HG02678 (cell line): ENCODE results near the gene KCNQ2.

Experiments used
- ATAC-seq: cut with Tn5 transposase; IDR thresholded peaks from one replicate; pipeline ENCODE4 v1.9.1; 2021; ENCODE audit warnings: mild to moderate bottlenecking, moderate library complexity; ENCODE audit not compliant: unreplicated experiment

Gene KCNQ2

DNA sequence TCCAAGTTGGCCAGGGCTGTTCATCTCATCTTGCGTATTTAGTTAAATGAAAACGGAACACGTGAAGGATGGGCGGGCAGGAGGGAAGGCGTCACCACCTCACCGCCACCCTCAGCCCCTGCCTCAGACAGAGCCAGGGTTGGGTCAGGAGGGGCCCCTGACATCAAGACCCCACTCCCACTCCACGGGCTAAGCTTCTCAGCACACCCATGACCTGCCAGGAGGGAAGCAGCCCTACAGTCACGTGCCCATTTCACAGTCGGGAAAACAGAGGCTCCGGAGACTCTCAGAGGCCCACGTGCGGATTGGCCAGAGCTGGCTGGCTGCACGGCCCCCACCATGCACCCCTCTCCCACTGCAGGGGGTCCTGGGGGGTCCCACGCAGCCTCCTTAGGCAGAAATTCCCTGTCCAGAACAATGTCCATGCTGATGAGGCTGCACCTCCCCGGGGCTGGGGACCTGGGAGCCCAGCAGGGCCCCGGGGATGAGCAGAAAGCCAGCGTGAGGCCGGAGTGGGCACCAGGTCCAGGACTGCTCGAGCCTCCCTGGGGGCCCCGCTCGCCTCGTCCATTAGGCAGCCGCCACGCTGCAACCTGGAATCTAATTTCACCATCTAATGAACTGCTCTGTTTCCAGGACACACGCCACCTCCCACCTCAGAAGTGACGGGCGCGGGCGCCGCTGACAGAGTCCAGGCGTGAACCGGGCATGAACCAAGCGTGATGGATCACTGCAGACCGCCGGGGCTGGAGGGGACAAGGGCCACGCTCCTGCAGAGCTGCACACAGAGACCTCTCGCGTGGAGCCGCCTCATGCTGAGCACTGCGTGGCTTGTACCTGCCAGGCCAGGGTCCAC, 15.8 kb downstream of the KCNQ2 start:
- no peak for ATAC-seq

DNA sequence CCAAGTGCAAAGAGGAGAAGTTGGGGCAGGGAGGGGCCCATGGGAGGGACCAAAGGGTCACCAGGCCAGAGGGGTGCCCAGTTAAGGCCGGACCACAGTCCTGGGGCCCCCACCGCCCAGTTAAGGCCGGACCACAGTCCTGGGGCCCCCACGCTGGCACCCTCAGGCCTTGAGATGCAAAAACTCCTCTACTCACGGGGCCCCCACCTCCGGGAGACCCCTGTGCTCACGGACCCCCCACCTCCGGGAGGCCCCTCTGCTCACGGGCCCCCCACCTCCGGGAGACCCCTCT, 16.9 kb downstream of the KCNQ2 start:
- no peak for ATAC-seq

DNA sequence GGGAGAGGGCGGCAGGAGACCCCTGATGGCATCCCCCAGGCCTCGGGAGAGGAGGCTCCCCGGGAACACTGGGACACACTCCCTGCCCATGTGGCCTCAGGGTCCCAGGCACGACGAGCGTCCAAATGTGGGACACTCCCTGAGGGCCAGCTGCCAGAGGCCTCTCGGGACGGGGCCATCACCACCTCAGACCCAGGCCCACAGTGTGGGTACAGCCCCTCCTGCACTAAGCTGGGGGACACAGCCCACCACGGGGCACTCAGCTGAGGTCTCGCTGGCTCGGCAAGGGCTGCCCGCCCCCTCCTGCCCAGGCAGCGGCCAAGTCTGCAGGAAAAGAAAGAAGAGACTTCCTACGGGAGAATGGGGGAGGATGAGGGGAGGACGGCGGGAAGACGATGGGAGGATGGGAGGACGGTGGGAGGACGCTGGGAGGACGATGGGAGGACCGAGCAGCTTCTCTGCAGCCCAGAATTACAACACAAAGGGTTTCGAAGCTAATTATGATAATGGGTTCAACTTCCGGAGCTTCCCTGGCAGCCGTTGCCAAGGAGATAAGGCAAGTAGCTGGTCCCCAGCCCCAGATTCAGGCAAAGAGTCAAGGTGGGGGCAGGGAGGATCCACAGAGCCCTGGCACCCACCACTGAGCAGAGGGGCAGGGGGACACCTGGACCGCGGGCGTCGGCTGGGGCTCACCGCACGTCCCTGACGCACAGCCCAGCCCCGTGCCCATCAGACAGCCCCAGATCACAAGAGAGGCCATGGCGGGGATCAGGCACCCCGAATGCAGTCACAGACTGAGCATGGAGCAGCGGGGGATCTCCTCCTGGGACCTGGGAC, 17.5 kb downstream of the KCNQ2 start:
- ATAC-seq: no peak

DNA sequence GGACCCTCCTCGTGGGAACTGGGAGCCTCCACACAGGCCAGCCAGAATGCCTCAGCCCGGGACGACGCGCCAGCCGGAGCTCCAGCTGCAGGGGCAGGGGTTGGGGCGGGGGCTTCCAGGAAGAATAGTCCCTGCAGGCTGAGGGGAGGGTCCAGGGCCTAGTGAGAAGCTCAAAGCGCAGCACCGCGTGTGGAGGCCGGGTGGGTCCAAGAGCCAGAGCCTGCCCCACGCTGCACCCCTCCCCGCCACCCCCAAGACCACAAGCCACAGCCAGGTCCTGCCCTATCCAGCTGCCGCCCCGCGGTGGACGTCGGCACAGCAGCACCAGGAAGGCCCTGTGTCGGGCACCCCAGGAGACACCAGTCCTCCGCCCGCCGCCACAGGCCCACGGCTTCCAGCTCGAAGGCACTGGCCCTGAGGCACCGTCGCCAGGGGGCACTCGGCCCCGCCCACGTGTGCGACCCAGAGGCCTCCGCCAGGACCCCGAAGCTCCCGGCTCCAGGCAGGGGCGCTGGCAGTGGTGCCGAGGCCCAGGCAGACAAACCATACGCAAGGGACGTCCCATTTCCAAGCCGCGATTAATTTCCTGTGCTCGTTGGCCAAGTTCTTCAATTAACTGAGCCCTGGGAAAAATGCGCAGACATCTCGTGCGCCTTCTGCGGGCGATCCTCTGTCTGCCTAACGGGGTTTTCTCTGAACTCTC, 19.5 kb downstream of the KCNQ2 start:
- ATAC-seq: no peak

DNA sequence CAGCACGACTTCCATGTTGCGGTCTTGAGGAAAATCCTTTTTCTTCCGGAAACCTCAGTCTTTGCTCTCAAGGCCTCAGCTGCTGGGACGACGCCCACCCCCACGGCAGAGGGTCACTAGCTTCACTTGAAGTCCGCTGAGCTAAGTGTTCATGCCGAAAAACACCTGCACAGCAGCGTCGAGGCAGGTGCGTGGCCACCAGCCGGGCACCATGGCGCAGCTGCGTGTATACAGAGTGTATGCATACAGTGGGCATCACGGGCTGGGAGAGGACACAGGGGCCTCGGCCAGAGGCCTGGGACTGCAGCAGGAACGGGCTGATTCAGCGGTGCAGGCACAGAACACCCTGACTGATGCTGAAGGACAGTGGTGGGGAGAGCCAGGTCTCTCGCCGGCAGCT, 20.1 kb downstream of the KCNQ2 start:
- ATAC-seq: no peak

DNA sequence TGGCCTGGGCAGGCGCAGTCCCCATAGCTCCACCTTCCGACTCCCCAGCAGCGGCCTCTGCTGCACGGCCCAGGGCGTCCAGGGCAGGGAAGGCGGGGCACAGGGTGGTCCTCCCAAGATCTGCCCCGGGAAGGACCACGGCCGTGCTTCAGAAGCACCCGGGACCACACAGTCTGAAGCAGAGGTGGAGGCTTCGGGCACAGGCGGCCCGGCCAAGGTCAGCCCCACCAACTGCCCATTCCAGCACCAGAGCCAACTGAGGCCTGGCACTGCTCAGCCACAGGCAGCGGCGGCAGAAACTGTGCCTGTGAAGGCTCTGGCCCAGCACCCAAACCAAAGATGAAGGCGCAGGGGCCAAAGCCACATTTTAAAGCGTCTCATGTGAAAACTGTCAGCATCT, 20.6 kb downstream of the KCNQ2 start:
- no peak for ATAC-seq

DNA sequence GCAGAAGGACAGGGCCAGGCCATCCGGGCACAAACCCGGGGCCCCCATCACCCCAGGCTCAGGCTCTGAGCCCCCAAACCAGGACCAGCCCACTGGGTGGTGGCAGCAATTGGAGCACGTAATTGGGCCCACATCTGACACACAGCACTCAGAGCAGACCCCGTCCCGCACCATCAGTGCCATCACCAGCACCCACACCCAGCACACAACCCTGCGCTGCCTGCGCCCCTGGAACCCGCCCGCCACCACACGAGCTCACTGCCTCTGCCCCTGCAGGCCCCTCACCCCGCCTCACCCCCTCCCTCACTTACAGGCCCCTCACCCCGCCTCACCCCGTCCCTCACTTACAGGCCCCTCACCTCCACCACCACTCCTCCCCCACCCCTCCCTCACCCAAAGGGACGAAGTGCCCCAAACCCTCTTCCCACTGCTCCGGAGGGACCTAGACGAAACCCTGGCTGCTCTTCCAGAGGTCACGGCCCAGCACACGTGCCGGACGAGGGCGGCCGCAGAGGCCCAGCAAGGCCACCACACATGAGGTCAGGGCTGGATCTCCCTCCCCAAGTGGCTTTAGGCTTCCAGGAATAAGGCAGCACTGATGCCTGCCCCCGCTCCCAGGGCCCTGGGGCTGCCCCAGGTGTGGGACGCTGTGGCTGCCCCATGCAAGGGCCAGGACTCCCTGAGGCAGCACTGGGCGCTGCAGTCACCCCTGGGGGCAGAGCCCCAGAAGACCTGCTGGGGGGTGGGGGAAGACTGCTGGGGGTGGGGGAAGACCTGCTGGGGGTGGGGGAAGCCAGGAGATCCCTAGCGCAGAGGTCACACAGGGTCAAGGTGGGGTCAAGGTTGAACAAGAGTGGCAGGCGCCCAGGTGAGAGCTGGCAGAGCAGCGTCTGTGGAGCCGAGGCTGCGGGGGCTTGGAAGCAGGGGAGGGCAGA, 22.4 kb downstream of the KCNQ2 start:
- ATAC-seq: no peak

DNA sequence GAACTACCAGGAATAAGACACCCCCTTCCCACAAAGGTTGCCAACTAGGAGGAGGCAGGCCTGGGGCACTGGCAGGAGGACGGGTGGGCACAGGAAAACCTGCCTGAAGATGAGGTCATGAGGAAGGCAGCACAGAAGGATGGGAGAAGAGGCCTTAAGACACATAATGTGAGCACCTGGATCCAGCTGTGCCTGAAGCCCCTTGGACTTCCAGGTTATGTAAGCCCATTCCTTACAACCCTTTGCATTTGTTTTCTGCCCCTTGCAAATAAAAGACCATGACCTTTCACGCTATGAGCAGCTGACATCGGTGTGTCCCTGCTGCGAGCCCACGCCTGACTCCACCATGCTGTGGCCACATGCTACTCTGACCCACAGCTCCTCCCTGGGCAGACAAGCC, 23.4 kb downstream of the KCNQ2 start:
- ATAC-seq: no peak

DNA sequence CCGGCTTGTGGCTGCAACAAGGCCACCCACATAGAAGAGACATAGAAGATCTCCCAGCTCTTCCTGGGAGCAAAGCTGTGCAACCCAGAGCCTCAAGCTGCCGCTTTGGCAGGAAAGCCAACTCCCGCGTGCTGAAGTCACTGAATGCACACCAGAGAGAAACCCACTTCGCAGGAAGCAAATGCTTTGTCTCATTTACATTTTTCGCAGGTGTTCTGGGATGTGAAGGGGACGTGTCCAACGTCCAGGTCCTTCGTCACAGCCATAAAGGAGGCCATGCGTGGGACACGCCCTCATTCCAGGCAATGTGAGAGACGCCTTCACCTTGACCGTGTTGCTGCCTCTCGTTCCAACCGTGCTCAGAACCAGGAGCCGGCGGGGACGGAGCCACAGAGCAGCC, 24.4 kb downstream of the KCNQ2 start:
- no peak for ATAC-seq

DNA sequence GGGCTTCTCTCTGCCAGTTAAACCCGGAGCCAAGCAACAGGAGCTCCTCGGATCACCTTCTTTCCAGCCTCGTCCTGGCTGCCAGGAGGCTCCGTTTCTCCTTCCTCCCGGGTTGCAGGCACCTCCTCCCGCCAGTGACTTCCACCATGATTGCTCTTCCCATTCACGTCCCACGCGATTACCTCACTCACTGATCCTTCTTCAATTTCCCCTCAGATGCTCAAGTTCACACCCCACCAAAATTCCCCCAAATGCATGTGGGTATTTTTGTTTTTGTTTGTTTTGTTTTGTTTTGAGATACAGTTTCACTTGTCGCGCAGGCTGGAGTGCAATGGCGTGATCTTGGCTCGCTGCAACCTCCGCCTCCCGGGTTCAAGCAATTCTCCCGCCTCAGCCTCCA, 25.1 kb downstream of the KCNQ2 start:
- no peak for ATAC-seq

DNA sequence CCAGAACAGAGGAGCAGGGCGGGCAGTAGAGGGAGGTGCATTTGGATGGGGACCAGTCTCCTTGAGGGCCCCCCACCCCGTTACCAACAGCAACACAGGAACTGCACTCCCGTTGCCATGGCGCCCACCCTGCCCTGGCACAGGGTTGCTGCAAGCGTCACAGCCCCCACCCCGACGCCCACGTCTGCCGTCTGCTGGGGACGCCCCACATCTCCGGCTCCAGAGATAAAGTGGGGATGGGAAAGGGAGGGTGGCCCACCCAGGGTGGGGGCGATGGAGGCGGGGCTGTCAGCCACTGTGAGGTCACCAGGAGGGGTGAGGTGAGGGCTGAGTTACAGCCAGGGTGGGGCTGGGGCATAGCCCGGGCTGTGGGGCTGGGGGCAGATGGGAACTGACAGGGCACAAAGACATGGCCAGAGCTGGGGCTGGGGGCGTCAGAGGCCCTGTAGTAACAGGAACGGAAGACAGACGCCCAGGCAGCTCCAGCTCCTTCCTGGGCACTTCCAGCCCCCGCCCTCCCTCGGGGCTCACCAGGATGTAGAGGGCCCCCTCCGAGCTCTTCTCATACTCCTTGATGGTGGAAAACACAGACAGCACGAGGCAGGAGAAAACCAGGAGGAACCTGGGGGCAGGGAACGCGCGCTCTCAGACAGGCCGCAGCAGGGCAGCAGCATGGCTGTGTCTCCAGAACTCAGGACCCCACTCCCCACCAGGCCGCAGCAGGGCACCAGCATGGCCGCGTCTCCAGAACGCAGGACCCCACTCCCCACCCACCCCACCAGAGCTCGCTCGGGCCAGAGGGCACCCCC, 26.0 kb downstream of the KCNQ2 start:
- ATAC-seq: no peak

DNA sequence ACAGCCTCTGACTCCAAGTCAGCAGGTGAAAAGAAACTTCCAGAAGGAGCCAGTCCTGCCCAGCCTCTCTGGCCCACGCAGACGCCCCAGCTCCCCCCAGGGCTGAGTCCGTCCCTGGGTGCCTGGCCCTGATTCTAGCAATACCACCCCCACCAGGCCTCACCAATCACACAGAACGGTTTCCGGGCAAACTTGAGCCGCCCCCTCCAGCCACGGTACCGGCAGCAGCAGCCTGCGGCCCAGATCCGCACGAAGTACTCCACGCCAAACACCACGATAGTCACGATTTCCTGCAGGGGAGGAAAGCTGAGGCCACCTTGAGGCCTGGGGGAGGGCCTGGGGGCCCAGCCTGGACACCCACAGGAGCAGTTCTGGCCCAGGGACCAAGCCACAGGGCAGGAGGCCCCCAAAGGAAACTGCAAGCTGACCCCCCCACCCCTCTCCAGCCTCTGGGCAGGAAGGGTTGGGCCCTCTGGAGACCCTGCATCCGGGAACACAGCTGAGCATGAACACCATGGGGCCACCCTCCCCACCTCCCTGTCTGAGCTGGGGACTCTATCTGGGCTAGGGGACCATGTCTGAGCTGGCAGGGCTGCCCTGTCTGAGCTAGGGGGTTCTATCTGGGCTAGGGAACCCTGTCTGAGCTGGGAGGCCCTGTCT, 27.2 kb downstream of the KCNQ2 start:
- ATAC-seq: no peak

DNA sequence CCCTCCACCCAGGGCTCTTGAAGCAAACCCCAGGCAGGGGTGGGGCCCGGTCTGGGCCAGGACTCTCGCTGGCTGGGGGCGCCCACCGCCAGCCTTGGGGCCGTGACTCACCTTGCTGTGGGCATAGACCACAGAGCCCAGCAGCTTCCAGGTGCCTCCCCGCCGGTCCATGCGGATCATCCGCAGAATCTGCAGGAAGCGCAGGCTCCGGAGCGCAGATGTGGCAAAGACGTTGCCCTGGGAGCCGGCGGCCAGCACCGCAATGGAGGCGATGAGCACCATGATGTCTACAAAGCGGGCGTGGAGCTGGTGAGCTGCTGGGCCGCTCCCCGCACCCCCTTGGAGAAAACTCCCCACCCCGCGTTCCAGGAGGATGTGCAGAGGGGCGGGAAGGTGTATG, 27.9 kb downstream of the KCNQ2 start:
- ATAC-seq: no peak

DNA sequence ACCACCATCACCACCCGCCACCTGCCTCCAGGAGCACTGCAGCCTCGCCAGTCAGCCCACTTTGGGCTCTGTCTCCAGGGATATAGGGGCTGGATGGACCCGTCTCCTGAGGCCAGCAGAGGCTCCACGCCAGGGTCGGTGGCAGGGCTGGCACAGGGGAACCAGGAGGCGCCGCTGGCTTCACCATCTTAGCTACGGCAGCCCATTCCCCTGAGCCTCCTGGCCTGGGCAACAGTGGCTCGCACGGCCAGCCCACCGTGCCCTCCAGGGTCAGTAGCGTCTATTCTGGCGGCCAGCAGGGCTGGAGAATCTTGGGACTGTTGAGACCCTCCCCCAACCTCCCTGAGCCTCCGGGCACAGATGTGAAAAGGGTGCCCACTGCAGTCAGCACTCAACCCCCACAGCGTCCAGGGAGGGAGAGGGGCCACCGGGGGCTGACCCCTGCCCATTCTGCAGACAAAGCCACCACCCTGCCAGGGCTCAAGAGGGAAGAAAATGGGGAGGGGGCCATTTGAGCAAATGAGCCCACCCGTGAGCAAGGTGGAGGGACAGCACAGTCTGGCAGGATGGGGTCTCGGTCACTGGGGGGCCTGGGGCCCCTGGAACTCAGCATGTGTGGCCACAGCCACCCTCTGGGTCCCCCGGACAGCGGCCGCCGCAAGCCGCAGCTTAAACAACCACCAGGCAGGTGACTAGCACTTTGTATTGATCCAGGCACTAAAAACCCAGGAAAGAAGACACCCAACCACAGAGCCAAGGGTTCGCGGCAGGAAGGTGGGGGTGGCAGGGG, 28.7 kb downstream of the KCNQ2 start:
- no peak for ATAC-seq

DNA sequence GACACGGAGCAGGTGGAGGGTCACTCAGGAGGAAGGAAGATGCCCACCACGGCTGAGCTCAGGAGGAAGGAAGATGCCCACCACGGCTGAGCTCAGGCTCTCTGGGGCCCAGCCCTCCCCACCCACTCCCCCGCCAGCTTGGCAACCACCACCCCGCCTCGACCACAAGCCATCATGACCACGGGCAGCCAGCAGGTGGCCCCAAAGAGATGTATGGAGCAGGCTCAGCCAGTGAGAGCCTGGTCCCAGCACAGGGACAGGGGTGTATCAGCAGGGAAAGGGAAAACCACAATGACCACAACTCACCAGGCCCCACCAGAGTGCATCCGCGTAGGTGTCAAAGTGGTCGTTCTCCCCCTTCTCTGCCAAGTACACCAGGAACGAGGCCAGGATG, 30.4 kb downstream of the KCNQ2 start:
- no peak for ATAC-seq

DNA sequence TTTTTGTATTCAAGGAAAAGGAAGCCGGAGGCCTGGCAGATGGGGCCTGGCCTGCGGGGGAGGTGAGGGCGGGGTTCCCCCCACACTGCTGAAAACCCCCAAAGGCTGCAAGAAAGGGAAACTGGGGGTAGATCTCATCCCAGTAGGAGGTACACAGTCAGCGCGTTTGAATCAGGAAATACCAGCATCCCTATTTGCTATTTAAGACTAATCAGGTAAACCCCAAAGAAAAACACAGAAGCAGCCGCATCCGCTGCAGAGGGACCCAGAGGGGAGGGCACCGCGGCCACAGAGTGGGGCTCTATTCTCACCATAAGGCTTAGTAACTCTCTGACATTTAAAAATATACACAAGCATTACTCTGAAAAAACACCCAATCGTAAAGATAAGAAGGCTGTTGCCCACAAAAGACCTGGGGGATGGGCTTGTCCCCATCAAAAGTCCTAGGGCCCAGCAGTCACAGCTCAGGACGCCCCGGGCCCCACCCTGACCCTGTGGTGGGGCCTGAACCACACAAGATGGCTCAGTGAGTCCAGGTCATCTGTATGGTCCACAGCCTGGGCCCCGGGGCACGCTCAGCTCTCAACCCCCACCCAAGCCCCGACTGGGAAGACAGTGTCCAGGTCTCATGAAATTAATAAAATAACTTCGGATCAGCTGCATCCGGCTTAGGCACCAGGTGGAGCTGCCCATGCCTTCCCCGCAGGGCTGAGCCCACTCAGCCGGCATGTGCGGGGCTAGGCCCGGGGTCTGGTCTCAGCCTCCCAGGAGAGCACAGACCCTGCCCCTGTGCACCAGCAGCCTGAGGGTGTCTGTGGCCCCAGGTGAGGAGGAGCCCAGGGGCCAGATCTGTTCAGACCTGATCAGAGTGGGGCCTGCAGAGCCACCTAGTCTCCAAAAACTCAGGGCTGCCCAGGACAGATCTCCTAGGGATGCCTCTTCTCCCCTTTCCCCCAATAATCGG, 31.0 kb downstream of the KCNQ2 start:
- ATAC-seq: no peak

DNA sequence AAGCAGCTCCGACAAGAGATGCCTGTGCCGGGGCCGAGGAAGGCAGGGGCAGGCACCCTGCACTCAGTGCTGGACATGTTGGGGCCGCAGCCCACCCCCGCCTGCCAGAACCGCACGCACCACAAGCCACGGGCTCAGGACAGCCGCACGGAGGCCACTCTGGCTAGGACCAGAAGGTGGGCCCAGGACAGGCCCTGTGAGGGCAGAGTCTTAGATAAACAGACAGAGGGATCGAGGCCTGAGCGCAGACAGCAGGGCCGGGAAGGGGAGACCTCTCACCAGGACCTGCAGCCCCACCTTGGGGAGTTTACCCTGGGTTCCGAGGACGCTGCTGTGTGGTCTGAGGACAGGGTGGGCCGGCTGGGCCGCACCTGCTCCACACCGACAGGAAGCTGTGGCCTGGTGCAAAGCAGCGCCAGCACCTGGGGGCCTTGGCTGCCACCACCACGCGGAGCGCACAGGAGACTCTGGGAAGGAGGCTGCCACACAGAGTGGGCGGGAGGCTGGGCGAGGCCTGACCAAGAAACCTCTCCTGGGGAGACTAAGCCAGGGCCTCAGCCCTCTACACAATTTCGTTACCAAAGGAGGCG, 32.0 kb downstream of the KCNQ2 start:
- ATAC-seq: no peak
